ENCODE measurements around the gene RPL36A. TPM values are rescaled to one million over a fixed set of nuclear protein-coding genes. Genes with fewer than 3 reads are reported as not detected.

RPL36A gene
- total RNA-seq, 2 donors from 2014 or later, result 236 to 271 TPM

GRCh38 chrX:101385026-101385684, 5.7 kb upstream of the RPL36A start:
- no peak overlapping the region for H3K27ac Mint-ChIP-seq
- no peaks in the 10 kb centered on the region for H3K9me3 Mint-ChIP-seq
- ATAC-seq, result no peak
- no peaks in the 10 kb centered on the region for H3K36me3 Mint-ChIP-seq
- DNase-seq (ENCODE audit: low spot score in 2 of 2), result no peak

- DNase-seq (ENCODE audit: low spot score in 2 of 2) (no peak), ATAC-seq (no peak)
- Mint-ChIP-seq H3K9me3 (no peaks in the 10 kb centered on the region), H3K36me3 (peaks cover 3% of the 10 kb centered on the region in 2 donors), H3K27ac (peak within 1 kb of the TSS in 1 of 2 donors; percentile 25)
Observed at GRCh38 chrX:101385795-101386541, 4.8 kb upstream of the RPL36A start, which contains the start of gene BTK. Gene BTK, minus strand, starts transcription at chrX:101386191. Its CDS starts 10,907 bp downstream, at chrX:101375284.

- DNase-seq (ENCODE audit: low spot score in 2 of 2) (no peak), ATAC-seq (no peak)
- Mint-ChIP-seq H3K27ac (peak overlapping the region in 1 of 2 donors; percentile 25), H3K9me3 (no peaks in the 10 kb centered on the region), H3K36me3 (peaks cover 8% of the 10 kb centered on the region in 2 donors)
Observed at GRCh38 chrX:101386542-101386885, 4.3 kb upstream of the RPL36A start.

- no peak for DNase-seq (ENCODE audit: low spot score in 2 of 2)
- Mint-ChIP-seq H3K27ac (no peak overlapping the region), H3K36me3 (peaks cover 25 to 26% of the 10 kb centered on the region in 2 donors), H3K9me3 (no peaks in the 10 kb centered on the region)
- ATAC-seq, result no peak
Observed at GRCh38 chrX:101388604-101389003, 2.2 kb upstream of the RPL36A start.

GRCh38 chrX:101391831-101392230, 1.0 kb downstream of the RPL36A start:
- ATAC-seq, result no peak
- H3K27ac Mint-ChIP-seq, result peak overlapping the region; percentile 94 to 98
- DNase-seq (ENCODE audit: low spot score in 2 of 2), result no peak
- no peaks in the 10 kb centered on the region for H3K9me3 Mint-ChIP-seq
- H3K36me3 Mint-ChIP-seq, result peaks cover 29% of the 10 kb centered on the region in 2 donors

- DNase-seq (ENCODE audit: low spot score in 2 of 2) (no peak), ATAC-seq (no peak)
- H3K9me3 Mint-ChIP-seq, result no peaks in the 10 kb centered on the region
- H3K27ac Mint-ChIP-seq, result peak overlapping the region; percentile 40 to 94
- peaks cover 29% of the 10 kb centered on the region in 2 donors for H3K36me3 Mint-ChIP-seq
Observed at GRCh38 chrX:101393530-101394305, 2.9 kb downstream of the RPL36A start.

GRCh38 chrX:101394372-101394771, 3.6 kb downstream of the RPL36A start:
- Mint-ChIP-seq H3K27ac (no peak overlapping the region), H3K36me3 (peaks cover 29 to 32% of the 10 kb centered on the region in 2 donors), H3K9me3 (no peaks in the 10 kb centered on the region)
- no peak for ATAC-seq
- no peak for DNase-seq (ENCODE audit: low spot score in 2 of 2)

- DNase-seq (ENCODE audit: low spot score in 2 of 2) (no peak), ATAC-seq (no peak)
- no peak overlapping the region for H3K27ac Mint-ChIP-seq
- H3K36me3 Mint-ChIP-seq, result peaks cover 28 to 43% of the 10 kb centered on the region in 2 donors
- H3K9me3 Mint-ChIP-seq, result no peaks in the 10 kb centered on the region
Observed at GRCh38 chrX:101395789-101396188, 5.0 kb downstream of the RPL36A start.

GRCh38 chrX:101397779-101398178, 7.0 kb downstream of the RPL36A start:
- no peak for ATAC-seq
- no peaks in the 10 kb centered on the region for H3K9me3 Mint-ChIP-seq
- H3K27ac Mint-ChIP-seq, result peak overlapping the region in 1 of 2 donors; percentile 29
- peaks cover 8 to 34% of the 10 kb centered on the region in 2 donors for H3K36me3 Mint-ChIP-seq
- DNase-seq (ENCODE audit: low spot score in 2 of 2), result no peak

- Mint-ChIP-seq H3K27ac (no peak overlapping the region), H3K36me3 (peaks cover 1 to 25% of the 10 kb centered on the region in 2 donors), H3K9me3 (no peaks in the 10 kb centered on the region)
- DNase-seq (ENCODE audit: low spot score in 2 of 2), result no peak
- no peak for ATAC-seq
Observed at GRCh38 chrX:101398694-101399093, 7.9 kb downstream of the RPL36A start.

GRCh38 chrX:101399825-101400224, 9.0 kb downstream of the RPL36A start:
- H3K27ac Mint-ChIP-seq, result peak overlapping the region in 1 of 2 donors; percentile 44
- DNase-seq (ENCODE audit: low spot score in 2 of 2) (no peak), ATAC-seq (no peak)
- no peaks in the 10 kb centered on the region for H3K9me3 Mint-ChIP-seq
- H3K36me3 Mint-ChIP-seq, result peaks cover 0 to 27% of the 10 kb centered on the region in 2 donors

- Mint-ChIP-seq H3K36me3 (peaks cover 19 to 25% of the 10 kb centered on the region in 2 donors), H3K27ac (peak overlapping the region; percentile 98 to 99), H3K9me3 (no peaks in the 10 kb centered on the region)
- no peak for ATAC-seq
- DNase-seq (ENCODE audit: low spot score in 2 of 2), result no peak
Observed at GRCh38 chrX:101407167-101407747, 16.4 kb downstream of the RPL36A start.

GRCh38 chrX:101407748-101408531, 17.1 kb downstream of the RPL36A start, which contains the start of the genes GLA and HNRNPH2:
Gene GLA, minus strand, starts transcription at chrX:101407925. Its CDS starts 22 bp downstream, at chrX:101407903.
Gene HNRNPH2, plus strand, starts transcription at chrX:101408222. Its CDS starts 3,767 bp downstream, at chrX:101411989.
- Mint-ChIP-seq H3K9me3 (no peaks in the 10 kb centered on the region), H3K27ac (peak within 1 kb of the TSS; percentile 98 to 99), H3K36me3 (peaks cover 26% of the 10 kb centered on the region in 2 donors)
- ATAC-seq (peak; percentile 93 to 95), DNase-seq (ENCODE audit: low spot score in 2 of 2) (peak; percentile 73 to 89)

GRCh38 chrX:101408532-101408841, 17.7 kb downstream of the RPL36A start:
- peak in 1 of 2 donors; percentile 51 for ATAC-seq
- no peaks in the 10 kb centered on the region for H3K9me3 Mint-ChIP-seq
- H3K27ac Mint-ChIP-seq, result peak overlapping the region; percentile 98 to 99
- DNase-seq (ENCODE audit: low spot score in 2 of 2), result no peak
- H3K36me3 Mint-ChIP-seq, result peaks cover 26 to 29% of the 10 kb centered on the region in 2 donors

GRCh38 chrX:101409043-101409442, 18.2 kb downstream of the RPL36A start:
- Mint-ChIP-seq H3K36me3 (peaks cover 23 to 29% of the 10 kb centered on the region in 2 donors), H3K27ac (peak overlapping the region; percentile 98 to 99), H3K9me3 (no peaks in the 10 kb centered on the region)
- ATAC-seq (no peak), DNase-seq (ENCODE audit: low spot score in 2 of 2) (no peak)

GRCh38 chrX:101410461-101410860, 19.6 kb downstream of the RPL36A start:
- Mint-ChIP-seq H3K36me3 (peaks cover 21 to 29% of the 10 kb centered on the region in 2 donors), H3K9me3 (no peaks in the 10 kb centered on the region), H3K27ac (peak overlapping the region; percentile 93 to 98)
- DNase-seq (ENCODE audit: low spot score in 2 of 2) (no peak), ATAC-seq (no peak)

All from activated naive CD4-positive, alpha-beta T cell treated with anti-CD3 and anti-CD28 coated beads, Interleukin-2, amount 50 U/mL, for 72 hours (primary cell).